ENCODE measurements around the gene TACC2. TPM values are rescaled to one million over a fixed set of nuclear protein-coding genes. Genes with fewer than 3 reads are reported as not detected.
A peak's percentile ranks its signal among the peaks of the same experiment; 100 is the strongest.

TACC2 gene
- total RNA-seq, 4 donors from 2014 or later = 63.1 to 102 (median 74.9) TPM

GRCh38 chr10:122138831-122139625, 150.1 kb downstream of the TACC2 start:
- Histone ChIP-seq H3K27ac (peak overlapping the region; percentile 45 to 90 (median 86)), H3K9me3 (no peaks in the 10 kb centered on the region), H3K4me1 (peaks cover 13 to 85% (median 55%) of the 10 kb centered on the region in 3 donors), H3K4me3 (no peak overlapping the region), H3K36me3 (peaks cover 0 to 40% of the 10 kb centered on the region in 2 donors), H3K27me3 (no peaks in the 10 kb centered on the region)
- WGBS, 2 donors (ENCODE audit: low coverage in 1 of 2) = 22 to 24% methylated on average over 3 to 9 of the region's 16 CpGs
- TF ChIP-seq EP300 (IDR thresholded peaks at IDR 0.05) (no peak), POLR2A (IDR thresholded peaks at IDR 0.05) (no peak), POLR2AphosphoS5 (IDR thresholded peaks at IDR 0.05) (no peak), CTCF (IDR thresholded peaks at IDR 0.05) (no peak)
- no peak for ATAC-seq

GRCh38 chr10:122139627-122140170, 150.7 kb downstream of the TACC2 start:
- Histone ChIP-seq H3K9me3 (no peaks in the 10 kb centered on the region), H3K4me1 (peaks cover 13 to 84% (median 55%) of the 10 kb centered on the region in 3 donors), H3K27me3 (no peaks in the 10 kb centered on the region), H3K4me3 (no peak overlapping the region), H3K36me3 (peaks cover 0 to 39% of the 10 kb centered on the region in 2 donors), H3K27ac (peak overlapping the region; percentile 45 to 90 (median 86))
- ATAC-seq = no peak
- WGBS, 2 donors (ENCODE audit: low coverage in 1 of 2) = 36% methylated on average over 8 of the region's 10 CpGs; no CpG with 5 or more reads in 1 of the 2 donors
- TF ChIP-seq POLR2AphosphoS5 (IDR thresholded peaks at IDR 0.05) (no peak), CTCF (IDR thresholded peaks at IDR 0.05) (no peak), EP300 (IDR thresholded peaks at IDR 0.05) (no peak), POLR2A (IDR thresholded peaks at IDR 0.05) (no peak)

- no peak for TF ChIP-seq CTCF (IDR thresholded peaks at IDR 0.05)
- TF ChIP-seq EP300 (IDR thresholded peaks at IDR 0.05) = no peak
- no peak for TF ChIP-seq POLR2A (IDR thresholded peaks at IDR 0.05)
- TF ChIP-seq POLR2AphosphoS5 (IDR thresholded peaks at IDR 0.05) = no peak
- peak; percentile 6 for ATAC-seq
- no peak overlapping the region for H3K4me3 ChIP-seq
- H3K36me3 ChIP-seq = peaks cover 0 to 38% of the 10 kb centered on the region in 2 donors
- peaks cover 0 to 3% (median 0%) of the 10 kb centered on the region in 3 donors for H3K9me3 ChIP-seq
- H3K27me3 ChIP-seq = no peaks in the 10 kb centered on the region
- H3K27ac ChIP-seq = peak overlapping the region; percentile 45 to 90 (median 86)
- H3K4me1 ChIP-seq = peaks cover 13 to 80% (median 55%) of the 10 kb centered on the region in 3 donors
- 20 to 49% methylated on average over 3 to 5 of the region's 9 CpGs for WGBS, 2 donors (ENCODE audit: low coverage in 1 of 2)
These were observed 151.5 kb downstream of the TACC2 start for GRCh38 chr10:122140461-122140902.

- ATAC-seq = peak; percentile 86
- Histone ChIP-seq H3K4me1 (peaks cover 13 to 74% (median 55%) of the 10 kb centered on the region in 3 donors), H3K36me3 (peaks cover 0 to 38% of the 10 kb centered on the region in 2 donors), H3K4me3 (no peak overlapping the region), H3K27ac (peak overlapping the region; percentile 45 to 90 (median 86)), H3K9me3 (peaks cover 0 to 3% (median 0%) of the 10 kb centered on the region in 3 donors), H3K27me3 (no peaks in the 10 kb centered on the region)
- 9 to 28% methylated on average over 3 to 9 of the region's 10 CpGs for WGBS, 2 donors (ENCODE audit: low coverage in 1 of 2)
- TF ChIP-seq POLR2AphosphoS5 (IDR thresholded peaks at IDR 0.05) (peak; percentile 96), EP300 (IDR thresholded peaks at IDR 0.05) (no peak), POLR2A (IDR thresholded peaks at IDR 0.05) (no peak), CTCF (IDR thresholded peaks at IDR 0.05) (peak in 1 of 4 experiments; percentile 32)
These were observed 152.1 kb downstream of the TACC2 start for GRCh38 chr10:122140941-122141623.

Measured in gastroesophageal sphincter (tissue), 4 donors.